Measurements from ENCODE around the gene PERCC1.

- TF ChIP-seq CTCF (IDR thresholded peaks at IDR 0.05; ENCODE audit: insufficient read depth, low read length, poor library complexity, severe bottlenecking) = no peak
- no peak for TF ChIP-seq EZH2phosphoT487 (conservative IDR thresholded peaks at IDR 0.05; ENCODE audit: low read length)
Measured at GRCh38 chr16:1390239-1390779, 40.6 kb upstream of the PERCC1 start.

Data from SU-DHL-6 (cell line).